WTC11 (cell line): ENCODE data around the gene CNP. TPM values are rescaled to one million over a fixed set of nuclear protein-coding genes. Genes with fewer than 3 reads are reported as not detected.

Source experiments
- ATAC-seq: fragments of 200-7000 bp; cut with Tn5 transposase; 2 replicates; pipeline ENCODE4 v1.10.0; 2021; ENCODE audit warnings: mild to moderate bottlenecking, moderate library complexity
- CTCF ChIA-PET: fragments of 300-600 bp; sonication (Branson Sonifier 250); formaldehyde crosslinking; loops from one replicate; lab custom pipeline; 2021; ENCODE audit warnings: antibody characterized with exemption; lab: Charles Lee
- POLR2A ChIA-PET: fragments of 350-600 bp; sonication (Branson Sonifier 250); formaldehyde crosslinking; loops from one replicate; lab custom pipeline; 2021; ENCODE audit warnings: antibody characterized with exemption; lab: Charles Lee
- DNase-seq: peaks from one replicate; pipeline ENCODE4 v3.0.0; 2021; ENCODE audit warnings: low spot score
- H3K27ac Mint-ChIP-seq: 2 replicates; pipeline ENCODE4 v1.8.0; 2021; ENCODE audit warnings: mixed read lengths
- H3K27me3 Mint-ChIP-seq: 2 replicates; pipeline ENCODE4 v1.8.0; 2021; ENCODE audit warnings: low read depth, mild to moderate bottlenecking, moderate library complexity, mixed read lengths
- H3K36me3 Mint-ChIP-seq: 2 replicates; pipeline ENCODE4 v1.8.0; 2021; ENCODE audit warnings: mixed read lengths
- H3K4me1 Mint-ChIP-seq: 2 replicates; pipeline ENCODE4 v1.8.0; 2022; ENCODE audit warnings: mixed read lengths
- H3K4me3 Mint-ChIP-seq: 2 replicates; pipeline ENCODE4 v1.8.0; 2021; ENCODE audit warnings: mild to moderate bottlenecking, moderate library complexity, mixed read lengths
- H3K9me3 Mint-ChIP-seq: 2 replicates; pipeline ENCODE4 v1.8.0; 2021; ENCODE audit warnings: mixed read lengths
- CREB1 ChIP-seq: sonication (generic); formaldehyde crosslinking; IDR thresholded peaks from 2 replicates; pipeline ENCODE4 v1.8.0; 2023; ENCODE audit warnings: mild to moderate bottlenecking, missing genetic modification reagents
- ETV6 ChIP-seq: sonication (generic); formaldehyde crosslinking; IDR thresholded peaks from 2 replicates; pipeline ENCODE4 v1.8.1; 2022; ENCODE audit warnings: mild to moderate bottlenecking, missing genetic modification reagents
- FOXK1 ChIP-seq: sonication (generic); formaldehyde crosslinking; IDR thresholded peaks from 2 replicates; pipeline ENCODE4 v1.8.0; 2022; ENCODE audit warnings: mild to moderate bottlenecking, moderate library complexity, missing genetic modification reagents
- GTF2I ChIP-seq: fragments of 250-450 bp; sonication (Bioruptor Pico); conservative IDR thresholded peaks from 2 replicates; pipeline ENCODE4 v1.4.0; 2021; ENCODE audit warnings: mild to moderate bottlenecking
- NR2C2 ChIP-seq: sonication (generic); formaldehyde crosslinking; IDR thresholded peaks from 2 replicates; pipeline ENCODE4 v1.8.0; 2022; ENCODE audit warnings: mild to moderate bottlenecking, missing genetic modification reagents
- RORB ChIP-seq: fragments of 250-450 bp; sonication (Bioruptor Pico); IDR thresholded peaks from 2 replicates; pipeline ENCODE4 v1.9.0; 2021; ENCODE audit warnings: mild to moderate bottlenecking
- SMAD4 ChIP-seq: sonication (generic); formaldehyde crosslinking; IDR thresholded peaks from 2 replicates; pipeline ENCODE4 v1.8.0; 2022; ENCODE audit warnings: mild to moderate bottlenecking, missing genetic modification reagents
- SP1 ChIP-seq: sonication (generic); formaldehyde crosslinking; conservative IDR thresholded peaks from 2 replicates; pipeline ENCODE4 v1.8.1; 2022; ENCODE audit warnings: missing genetic modification reagents
- total RNA-seq: library from RNA; stranded (reverse); gene quantifications from 3 replicates; pipeline ENCODE4 v1.2.3, GENCODE V29; 2021
- TF ChIP-seq, protein P1 (sequence below): fragments of 250-450 bp; sonication (Bioruptor Pico); IDR thresholded peaks from 2 replicates; pipeline ENCODE4 v1.8.0; 2021; ENCODE audit warnings: mild to moderate bottlenecking
- TF ChIP-seq, protein P2 (sequence below): sonication (generic); formaldehyde crosslinking; IDR thresholded peaks from 2 replicates; pipeline ENCODE4 v1.8.0; 2023; ENCODE audit warnings: missing genetic modification reagents
- TF ChIP-seq, protein P3 (sequence below): sonication (generic); formaldehyde crosslinking; IDR thresholded peaks from 2 replicates; pipeline ENCODE4 v1.8.0; 2022; ENCODE audit warnings: mild to moderate bottlenecking, missing genetic modification reagents
- TF ChIP-seq, protein P4 (sequence below): sonication (generic); formaldehyde crosslinking; IDR thresholded peaks from 2 replicates; pipeline ENCODE4 v1.8.0; 2022; ENCODE audit warnings: mild to moderate bottlenecking, missing genetic modification reagents
- TF ChIP-seq, protein P5 (sequence below): fragments of 250-450 bp; sonication (Bioruptor Pico); IDR thresholded peaks from 2 replicates; pipeline ENCODE4 v1.9.0; 2021; ENCODE audit warnings: mild to moderate bottlenecking
- TF ChIP-seq, protein P6 (sequence below): sonication (generic); formaldehyde crosslinking; IDR thresholded peaks from 2 replicates; pipeline ENCODE4 v1.8.1; 2023; ENCODE audit warnings: mild to moderate bottlenecking, missing genetic modification reagents, borderline replicate concordance

CNP gene
- total RNA-seq, 1 experiment from 2014 or later = 52.5 TPM

DNA sequence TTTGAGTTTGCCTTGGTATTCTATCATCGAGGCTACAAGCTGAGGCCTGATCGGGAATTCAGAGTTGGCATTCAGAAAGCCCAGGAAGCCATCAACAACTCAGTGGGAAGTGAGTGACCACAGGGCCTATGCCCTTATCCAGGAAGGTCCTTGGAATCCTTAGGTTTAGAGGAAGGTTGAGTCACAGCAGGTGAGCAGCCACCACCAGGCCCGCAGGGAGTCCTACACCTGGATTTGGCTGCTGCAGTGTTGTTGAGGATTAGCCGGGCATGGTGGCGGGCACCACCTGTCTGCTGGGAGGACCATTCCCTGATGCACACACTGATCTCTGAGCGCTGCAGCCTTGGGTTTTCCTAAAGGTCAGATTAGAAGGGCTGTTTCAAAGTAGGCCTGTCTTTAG is 31.0 kb upstream of the CNP start:
- DNase-seq (no peak), ATAC-seq (no peak)
- 0 out of 2 replicates have a peak, but pooled peaks cover 4% of the 10 kb centered on the region for H3K4me1 Mint-ChIP-seq
- H3K9me3 Mint-ChIP-seq = no peaks in the 10 kb centered on the region
- no peaks in the 10 kb centered on the region for H3K36me3 Mint-ChIP-seq
- H3K27ac Mint-ChIP-seq = peak overlapping the region; percentile 53; the same call in 1 of the 2 replicates
- H3K27me3 Mint-ChIP-seq = no peaks in the 10 kb centered on the region; the same call in 1 of the 2 replicates
- POLR2A ChIA-PET = no interaction called here
- H3K4me3 Mint-ChIP-seq = no peak overlapping the region
- CTCF ChIA-PET = no interaction called here
- TF ChIP-seq, protein P1, sequence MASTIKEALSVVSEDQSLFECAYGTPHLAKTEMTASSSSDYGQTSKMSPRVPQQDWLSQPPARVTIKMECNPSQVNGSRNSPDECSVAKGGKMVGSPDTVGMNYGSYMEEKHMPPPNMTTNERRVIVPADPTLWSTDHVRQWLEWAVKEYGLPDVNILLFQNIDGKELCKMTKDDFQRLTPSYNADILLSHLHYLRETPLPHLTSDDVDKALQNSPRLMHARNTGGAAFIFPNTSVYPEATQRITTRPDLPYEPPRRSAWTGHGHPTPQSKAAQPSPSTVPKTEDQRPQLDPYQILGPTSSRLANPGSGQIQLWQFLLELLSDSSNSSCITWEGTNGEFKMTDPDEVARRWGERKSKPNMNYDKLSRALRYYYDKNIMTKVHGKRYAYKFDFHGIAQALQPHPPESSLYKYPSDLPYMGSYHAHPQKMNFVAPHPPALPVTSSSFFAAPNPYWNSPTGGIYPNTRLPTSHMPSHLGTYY (CRISPR knock-in tag) = no peak
- TF ChIP-seq, protein P2, sequence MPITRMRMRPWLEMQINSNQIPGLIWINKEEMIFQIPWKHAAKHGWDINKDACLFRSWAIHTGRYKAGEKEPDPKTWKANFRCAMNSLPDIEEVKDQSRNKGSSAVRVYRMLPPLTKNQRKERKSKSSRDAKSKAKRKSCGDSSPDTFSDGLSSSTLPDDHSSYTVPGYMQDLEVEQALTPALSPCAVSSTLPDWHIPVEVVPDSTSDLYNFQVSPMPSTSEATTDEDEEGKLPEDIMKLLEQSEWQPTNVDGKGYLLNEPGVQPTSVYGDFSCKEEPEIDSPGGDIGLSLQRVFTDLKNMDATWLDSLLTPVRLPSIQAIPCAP (CRISPR knock-in tag) = no peak
- TF ChIP-seq, protein P3, sequence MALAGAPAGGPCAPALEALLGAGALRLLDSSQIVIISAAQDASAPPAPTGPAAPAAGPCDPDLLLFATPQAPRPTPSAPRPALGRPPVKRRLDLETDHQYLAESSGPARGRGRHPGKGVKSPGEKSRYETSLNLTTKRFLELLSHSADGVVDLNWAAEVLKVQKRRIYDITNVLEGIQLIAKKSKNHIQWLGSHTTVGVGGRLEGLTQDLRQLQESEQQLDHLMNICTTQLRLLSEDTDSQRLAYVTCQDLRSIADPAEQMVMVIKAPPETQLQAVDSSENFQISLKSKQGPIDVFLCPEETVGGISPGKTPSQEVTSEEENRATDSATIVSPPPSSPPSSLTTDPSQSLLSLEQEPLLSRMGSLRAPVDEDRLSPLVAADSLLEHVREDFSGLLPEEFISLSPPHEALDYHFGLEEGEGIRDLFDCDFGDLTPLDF = no peak
- TF ChIP-seq FOXK1 (CRISPR knock-in tag) = no peak
- TF ChIP-seq, protein P4, sequence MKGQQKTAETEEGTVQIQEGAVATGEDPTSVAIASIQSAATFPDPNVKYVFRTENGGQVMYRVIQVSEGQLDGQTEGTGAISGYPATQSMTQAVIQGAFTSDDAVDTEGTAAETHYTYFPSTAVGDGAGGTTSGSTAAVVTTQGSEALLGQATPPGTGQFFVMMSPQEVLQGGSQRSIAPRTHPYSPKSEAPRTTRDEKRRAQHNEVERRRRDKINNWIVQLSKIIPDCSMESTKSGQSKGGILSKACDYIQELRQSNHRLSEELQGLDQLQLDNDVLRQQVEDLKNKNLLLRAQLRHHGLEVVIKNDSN = no peak
- no peak for TF ChIP-seq CREB1 (CRISPR knock-in tag)
- TF ChIP-seq NR2C2 (CRISPR knock-in tag) = no peak
- no peak for TF ChIP-seq RORB (CRISPR knock-in tag)
- no peak for TF ChIP-seq GTF2I (CRISPR knock-in tag)

DNA sequence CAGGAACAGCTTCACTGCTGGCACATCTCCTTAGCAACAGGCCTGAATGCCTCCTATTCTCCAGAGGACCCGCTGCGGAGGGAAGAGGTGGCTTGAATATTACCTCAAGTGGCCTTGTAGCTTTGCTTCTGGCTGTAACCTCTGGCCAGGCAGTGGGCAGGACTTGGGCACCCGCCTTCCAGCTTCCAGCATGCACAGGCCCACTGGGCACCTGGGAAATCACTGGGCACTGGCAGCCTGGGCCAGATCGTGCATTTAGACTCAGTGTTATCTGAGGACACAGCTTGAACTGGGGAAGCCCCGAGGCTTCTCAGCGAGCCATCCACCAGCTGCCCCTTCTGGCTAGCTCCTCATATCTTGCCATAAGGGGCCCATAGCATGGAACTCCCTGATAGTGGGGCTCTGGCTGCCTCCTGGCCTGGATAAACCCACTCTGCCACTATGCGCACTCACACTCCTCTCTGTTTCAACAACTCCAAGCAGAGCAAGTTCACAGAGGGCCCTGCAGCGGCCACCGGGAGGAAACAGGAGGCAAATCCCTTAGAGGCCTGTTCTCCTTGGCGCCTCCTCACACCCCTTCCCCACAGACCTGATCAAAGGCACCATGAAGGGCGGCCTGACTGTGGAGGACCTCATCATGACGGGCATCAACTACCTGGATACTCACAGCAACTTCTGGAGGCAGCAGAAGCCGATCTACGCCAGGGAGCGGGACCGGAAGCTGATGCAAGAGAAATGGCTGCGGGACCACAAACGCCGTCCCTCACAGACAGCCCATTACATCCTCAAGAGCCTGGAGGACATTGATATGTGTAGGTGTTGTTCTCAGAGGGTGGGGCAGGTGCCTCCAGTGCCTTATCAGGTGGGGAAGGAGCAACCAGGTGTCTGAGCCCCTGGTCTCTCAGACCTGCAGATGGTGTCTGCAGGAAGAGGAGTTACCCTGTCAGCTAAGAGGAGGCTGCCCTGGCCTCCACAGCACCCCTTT is 28.3 kb upstream of the CNP start:
- Mint-ChIP-seq H3K27me3 (no peaks in the 10 kb centered on the region), H3K4me1 (no peaks in the 10 kb centered on the region), H3K4me3 (no peak overlapping the region)
- POLR2A ChIA-PET = no interaction called here
- CTCF ChIA-PET = interaction anchor here (0.8 to 1.1 kb wide), 2 partner anchors 8 to 21 kb away, joined by 3 read pairs; partner anchors contain the start of gene ODAD4
- TF ChIP-seq, protein P1 (CRISPR knock-in tag) = no peak
- TF ChIP-seq, protein P5, sequence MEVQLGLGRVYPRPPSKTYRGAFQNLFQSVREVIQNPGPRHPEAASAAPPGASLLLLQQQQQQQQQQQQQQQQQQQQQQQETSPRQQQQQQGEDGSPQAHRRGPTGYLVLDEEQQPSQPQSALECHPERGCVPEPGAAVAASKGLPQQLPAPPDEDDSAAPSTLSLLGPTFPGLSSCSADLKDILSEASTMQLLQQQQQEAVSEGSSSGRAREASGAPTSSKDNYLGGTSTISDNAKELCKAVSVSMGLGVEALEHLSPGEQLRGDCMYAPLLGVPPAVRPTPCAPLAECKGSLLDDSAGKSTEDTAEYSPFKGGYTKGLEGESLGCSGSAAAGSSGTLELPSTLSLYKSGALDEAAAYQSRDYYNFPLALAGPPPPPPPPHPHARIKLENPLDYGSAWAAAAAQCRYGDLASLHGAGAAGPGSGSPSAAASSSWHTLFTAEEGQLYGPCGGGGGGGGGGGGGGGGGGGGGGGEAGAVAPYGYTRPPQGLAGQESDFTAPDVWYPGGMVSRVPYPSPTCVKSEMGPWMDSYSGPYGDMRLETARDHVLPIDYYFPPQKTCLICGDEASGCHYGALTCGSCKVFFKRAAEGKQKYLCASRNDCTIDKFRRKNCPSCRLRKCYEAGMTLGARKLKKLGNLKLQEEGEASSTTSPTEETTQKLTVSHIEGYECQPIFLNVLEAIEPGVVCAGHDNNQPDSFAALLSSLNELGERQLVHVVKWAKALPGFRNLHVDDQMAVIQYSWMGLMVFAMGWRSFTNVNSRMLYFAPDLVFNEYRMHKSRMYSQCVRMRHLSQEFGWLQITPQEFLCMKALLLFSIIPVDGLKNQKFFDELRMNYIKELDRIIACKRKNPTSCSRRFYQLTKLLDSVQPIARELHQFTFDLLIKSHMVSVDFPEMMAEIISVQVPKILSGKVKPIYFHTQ (CRISPR knock-in tag) = no peak
- TF ChIP-seq SP1 (CRISPR knock-in tag) = no peak
- TF ChIP-seq SMAD4 = no peak
- TF ChIP-seq ETV6 = no peak
- TF ChIP-seq, protein P6, sequence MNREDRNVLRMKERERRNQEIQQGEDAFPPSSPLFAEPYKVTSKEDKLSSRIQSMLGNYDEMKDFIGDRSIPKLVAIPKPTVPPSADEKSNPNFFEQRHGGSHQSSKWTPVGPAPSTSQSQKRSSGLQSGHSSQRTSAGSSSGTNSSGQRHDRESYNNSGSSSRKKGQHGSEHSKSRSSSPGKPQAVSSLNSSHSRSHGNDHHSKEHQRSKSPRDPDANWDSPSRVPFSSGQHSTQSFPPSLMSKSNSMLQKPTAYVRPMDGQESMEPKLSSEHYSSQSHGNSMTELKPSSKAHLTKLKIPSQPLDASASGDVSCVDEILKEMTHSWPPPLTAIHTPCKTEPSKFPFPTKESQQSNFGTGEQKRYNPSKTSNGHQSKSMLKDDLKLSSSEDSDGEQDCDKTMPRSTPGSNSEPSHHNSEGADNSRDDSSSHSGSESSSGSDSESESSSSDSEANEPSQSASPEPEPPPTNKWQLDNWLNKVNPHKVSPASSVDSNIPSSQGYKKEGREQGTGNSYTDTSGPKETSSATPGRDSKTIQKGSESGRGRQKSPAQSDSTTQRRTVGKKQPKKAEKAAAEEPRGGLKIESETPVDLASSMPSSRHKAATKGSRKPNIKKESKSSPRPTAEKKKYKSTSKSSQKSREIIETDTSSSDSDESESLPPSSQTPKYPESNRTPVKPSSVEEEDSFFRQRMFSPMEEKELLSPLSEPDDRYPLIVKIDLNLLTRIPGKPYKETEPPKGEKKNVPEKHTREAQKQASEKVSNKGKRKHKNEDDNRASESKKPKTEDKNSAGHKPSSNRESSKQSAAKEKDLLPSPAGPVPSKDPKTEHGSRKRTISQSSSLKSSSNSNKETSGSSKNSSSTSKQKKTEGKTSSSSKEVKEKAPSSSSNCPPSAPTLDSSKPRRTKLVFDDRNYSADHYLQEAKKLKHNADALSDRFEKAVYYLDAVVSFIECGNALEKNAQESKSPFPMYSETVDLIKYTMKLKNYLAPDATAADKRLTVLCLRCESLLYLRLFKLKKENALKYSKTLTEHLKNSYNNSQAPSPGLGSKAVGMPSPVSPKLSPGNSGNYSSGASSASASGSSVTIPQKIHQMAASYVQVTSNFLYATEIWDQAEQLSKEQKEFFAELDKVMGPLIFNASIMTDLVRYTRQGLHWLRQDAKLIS = no peak
- TF ChIP-seq, all 79 proteins: peak for 0
- Mint-ChIP-seq H3K36me3 (no peaks in the 10 kb centered on the region), H3K27ac (0 out of 2 replicates have a peak overlapping the region, but pooled peaks have one; percentile 54), H3K9me3 (no peaks in the 10 kb centered on the region)
- DNase-seq (no peak), ATAC-seq (no peak)
